NCI-H2107 treated with DMSO at 0.1 percent for 48 hours (cell line): Measurements from ENCODE around the gene FNDC3A.

Source experiments
- DNase-seq: peaks from one replicate; lab custom pipeline; 2025; ENCODE audit not compliant: unreplicated experiment; lab: John Stamatoyannopoulos, UW

The FNDC3A gene

GRCh38 chr13:49213539-49213938 is 237.8 kb downstream of the FNDC3A start:
- DNase-seq, result no peak

- no peak for DNase-seq
These were observed 238.5 kb downstream of the FNDC3A start for GRCh38 chr13:49213997-49214916.

DNA sequence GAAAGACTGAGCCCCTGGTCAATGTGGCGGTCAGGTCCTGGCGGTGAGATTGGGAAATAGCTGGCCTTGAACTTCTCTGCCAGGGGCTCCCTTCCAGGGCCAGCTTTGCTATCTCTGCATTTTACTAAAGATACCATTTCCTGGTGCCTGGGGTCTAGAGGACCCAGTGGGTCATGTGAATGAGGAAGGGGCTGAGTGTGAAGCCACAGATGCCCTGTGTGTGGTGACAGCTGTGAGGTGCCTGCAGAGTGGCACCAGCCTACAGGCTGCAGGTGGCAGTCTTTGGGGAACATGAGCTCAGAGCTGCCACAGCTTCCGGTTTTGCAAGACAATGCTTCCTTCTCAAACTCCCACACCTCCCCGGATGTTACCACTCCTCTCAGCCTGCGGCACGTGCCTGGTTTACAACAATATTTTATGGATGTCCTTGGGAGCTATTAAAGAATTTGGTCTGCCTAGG is 239.2 kb downstream of the FNDC3A start:
- DNase-seq, result peak; percentile 28

DNA sequence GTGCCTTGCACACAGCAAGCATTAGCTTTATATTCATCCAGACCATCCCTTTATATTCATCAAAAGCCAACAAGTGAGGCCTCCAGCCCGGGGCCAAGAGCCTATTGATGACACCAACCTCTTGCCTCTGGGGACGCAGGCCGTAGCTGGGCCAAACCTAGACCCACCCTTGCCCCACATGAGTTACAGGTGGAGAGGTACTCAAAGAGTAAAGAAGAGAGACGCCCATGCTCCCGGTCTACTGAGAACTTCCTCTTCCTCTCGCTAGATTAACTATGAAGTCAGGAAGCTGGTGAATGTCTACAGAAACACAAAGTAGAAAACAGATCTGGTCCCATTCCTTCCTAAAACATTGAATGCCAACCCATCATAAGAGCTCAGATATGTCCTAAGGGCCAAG is 240.6 kb downstream of the FNDC3A start:
- DNase-seq, result no peak

DNA sequence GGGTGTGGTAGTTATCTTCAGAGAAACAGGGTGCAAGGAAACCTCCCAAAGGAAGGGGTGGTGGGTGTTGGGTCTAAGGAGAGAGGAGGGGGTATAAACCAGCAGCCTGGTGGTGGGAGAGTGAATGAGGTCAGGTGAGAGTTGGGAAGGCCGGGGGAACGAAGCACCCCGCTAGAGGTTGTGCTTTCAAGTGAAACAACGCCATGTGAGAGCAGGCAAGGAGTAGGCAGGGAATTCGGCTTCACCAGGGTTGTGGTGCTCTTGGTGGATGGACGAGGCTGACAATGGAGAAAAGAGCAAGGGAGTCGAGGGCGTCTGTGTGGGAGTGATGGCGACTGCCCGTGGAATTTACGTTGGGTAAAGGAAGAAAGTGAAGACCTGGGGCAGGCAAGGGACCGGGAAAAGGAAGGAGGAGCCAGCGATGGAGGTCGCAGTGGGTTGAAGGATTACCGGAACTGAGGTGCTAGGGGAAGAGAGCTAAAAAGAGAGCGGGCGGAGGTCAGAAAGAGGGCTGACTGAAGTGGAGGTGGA is 242.3 kb downstream of the FNDC3A start:
- DNase-seq, result no peak

GRCh38 chr13:49218493-49219051 is 242.9 kb downstream of the FNDC3A start:
- DNase-seq, result no peak

DNA sequence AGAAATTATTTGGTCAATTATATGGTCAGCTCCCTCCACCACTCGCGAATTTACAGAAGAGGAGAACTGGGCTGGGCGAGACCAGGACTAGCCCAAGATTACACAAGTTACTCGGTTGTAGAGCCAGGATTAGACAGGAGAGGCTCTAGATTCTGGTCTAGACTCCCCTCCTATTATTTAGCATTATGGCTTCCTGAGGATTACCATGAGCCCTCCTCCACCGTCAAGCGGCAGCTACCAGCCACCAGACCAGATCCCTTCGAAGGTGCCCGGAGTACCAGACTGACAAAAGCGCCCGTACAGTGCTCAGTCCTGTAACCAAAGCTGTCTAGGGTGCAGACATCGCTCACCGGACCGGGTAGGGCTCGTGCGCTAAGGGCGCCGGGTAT is 243.9 kb downstream of the FNDC3A start:
- DNase-seq, result no peak

- no peak for DNase-seq
These were observed 244.5 kb downstream of the FNDC3A start, which contains the start of gene MLNR for GRCh38 chr13:49220036-49220855. Gene MLNR, plus strand, starts transcription at chr13:49220338. Its CDS starts 0 bp downstream, at chr13:49220338.

DNA sequence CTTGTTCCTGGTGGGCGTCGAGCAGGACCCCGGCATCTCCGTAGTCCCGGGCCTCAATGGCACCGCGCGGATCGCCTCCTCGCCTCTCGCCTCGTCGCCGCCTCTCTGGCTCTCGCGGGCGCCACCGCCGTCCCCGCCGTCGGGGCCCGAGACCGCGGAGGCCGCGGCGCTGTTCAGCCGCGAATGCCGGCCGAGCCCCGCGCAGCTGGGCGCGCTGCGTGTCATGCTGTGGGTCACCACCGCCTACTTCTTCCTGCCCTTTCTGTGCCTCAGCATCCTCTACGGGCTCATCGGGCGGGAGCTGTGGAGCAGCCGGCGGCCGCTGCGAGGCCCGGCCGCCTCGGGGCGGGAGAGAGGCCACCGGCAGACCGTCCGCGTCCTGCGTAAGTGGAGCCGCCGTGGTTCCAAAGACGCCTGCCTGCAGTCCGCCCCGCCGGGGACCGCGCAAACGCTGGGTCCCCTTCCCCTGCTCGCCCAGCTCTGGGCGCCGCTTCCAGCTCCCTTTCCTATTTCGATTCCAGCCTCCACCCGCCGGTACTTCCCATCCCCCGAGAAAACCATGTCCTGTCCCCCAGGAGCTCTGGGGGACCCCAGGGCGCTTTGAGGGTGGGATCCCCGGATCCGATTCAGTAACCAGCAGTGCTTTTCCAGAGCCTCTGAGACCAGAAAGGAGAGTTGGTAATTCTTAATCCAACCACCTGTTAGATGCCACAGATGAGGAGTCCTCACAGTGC is 245.3 kb downstream of the FNDC3A start:
- no peak for DNase-seq

DNA sequence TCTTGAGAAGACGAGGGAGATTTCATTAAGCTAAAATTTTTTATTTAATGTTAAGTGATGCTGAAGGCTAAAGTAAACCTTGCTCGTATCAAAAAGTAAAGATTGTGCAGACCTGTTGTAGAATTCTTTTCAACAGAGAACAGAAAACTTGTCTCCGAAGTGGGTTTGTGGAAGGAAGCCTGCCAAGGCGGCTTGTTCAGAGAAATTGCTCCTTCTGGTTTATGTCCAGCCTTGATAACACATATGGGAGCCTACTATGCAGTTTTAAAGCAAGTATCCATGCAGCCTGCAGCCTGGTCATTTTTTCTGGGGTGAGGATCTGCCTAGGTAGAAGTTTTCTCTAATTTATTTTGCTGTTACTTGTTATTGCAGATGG is 245.9 kb downstream of the FNDC3A start:
- DNase-seq, result no peak

DNA sequence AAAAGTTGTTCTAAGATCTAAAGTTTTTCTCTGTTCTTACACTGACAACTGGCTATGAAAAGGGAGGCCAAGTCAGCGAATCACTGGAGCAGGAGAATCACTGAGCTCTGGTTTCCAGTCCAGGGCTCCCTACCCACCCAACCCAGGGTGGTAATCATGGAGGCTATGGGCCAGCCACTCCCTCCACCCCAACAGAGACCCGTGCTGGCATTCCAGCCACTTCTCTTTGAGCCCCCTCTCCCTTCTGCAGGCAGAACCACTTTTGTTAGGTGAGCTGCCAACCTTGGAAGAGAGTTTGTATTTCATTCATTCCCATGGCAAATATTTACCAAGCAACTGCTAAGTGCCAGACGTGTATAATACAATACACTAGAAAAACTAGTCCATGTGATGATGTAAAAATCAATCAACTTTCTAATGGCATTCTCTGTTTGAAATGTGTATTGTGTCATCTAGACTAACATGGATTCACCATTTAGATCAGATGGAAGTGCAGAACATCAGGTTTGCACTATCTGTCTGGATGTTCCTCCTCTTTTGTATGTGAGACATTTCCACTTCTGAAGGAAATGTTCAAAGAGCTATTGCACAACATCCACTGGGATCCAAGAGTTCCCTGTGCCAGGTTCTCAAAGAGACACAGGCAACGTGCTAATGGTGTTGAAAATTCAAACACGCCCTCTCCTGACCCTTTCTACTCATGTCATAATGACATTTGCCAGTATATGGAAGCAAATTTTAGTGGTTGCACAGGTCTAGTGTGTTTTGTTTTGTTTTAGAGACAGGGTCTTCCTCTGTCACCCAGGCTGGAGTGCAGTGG is 249.7 kb downstream of the FNDC3A start:
- no peak for DNase-seq

GRCh38 chr13:49226613-49227012 is 250.9 kb downstream of the FNDC3A start:
- peak; percentile 55 for DNase-seq

DNA sequence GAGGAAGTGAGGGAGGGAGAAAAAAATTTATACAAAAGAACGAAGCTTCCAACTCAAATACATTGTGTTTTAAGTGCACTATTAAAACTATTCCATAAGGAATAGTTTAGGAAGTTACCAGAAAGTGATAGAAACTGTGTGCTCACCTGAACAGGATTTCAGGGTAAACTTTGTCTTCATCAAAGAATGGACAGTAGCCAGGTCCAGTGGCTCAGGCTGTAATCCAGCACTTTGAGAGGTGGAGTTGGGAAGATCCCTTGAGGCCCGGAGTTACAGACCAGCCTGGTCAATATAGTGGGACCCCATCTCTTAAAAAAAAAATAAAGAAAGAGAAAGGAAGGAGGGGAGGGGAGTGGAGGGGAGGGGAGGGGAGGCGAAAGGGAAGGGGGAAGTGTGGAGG is 259.0 kb downstream of the FNDC3A start:
- no peak for DNase-seq

DNA sequence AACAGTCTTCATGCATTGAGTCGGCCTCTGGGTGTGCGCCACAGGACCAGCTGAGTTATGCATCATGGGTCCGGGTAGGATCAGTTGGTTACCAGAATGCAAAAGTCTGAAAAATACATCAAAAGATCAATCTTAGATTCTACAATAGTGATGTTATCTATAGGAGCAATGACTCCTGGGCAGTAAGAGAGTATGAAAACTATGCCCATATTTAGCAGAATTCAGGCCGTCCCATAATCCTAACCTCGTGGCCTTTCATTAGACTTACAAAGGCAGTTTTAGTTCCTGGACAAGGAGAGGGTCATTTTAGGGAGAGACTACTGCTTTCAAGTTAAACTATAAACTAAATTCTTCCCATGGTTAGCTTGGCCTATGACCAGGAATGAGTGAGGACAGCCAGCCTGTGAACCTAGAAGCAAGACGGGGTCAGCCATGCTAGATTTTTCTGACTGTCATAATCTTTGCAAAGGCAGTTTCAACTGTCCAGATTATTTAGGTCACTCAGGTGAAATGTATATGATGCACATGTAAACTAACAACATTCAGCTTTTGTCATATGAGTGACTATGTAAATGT is 260.2 kb downstream of the FNDC3A start:
- DNase-seq, result no peak

DNA sequence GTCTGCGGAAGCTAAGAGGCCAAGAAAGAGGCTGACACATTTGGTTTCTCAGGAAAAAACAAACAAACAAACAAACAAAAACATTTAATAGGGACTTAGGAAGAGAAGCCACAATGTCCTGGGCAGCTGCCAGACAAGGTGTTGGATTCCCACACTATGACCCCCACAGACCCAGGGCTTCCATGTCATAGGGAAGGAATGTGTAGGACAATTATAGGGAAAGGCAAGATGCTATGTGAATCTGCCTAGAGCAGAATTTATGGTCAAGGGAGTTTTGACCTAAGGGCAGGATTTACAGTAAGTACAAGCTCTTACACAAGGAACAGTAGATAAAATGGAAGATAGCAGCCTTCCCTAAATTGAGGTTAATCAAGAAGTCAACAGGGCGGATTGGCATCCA is 262.9 kb downstream of the FNDC3A start:
- DNase-seq, result no peak

DNA sequence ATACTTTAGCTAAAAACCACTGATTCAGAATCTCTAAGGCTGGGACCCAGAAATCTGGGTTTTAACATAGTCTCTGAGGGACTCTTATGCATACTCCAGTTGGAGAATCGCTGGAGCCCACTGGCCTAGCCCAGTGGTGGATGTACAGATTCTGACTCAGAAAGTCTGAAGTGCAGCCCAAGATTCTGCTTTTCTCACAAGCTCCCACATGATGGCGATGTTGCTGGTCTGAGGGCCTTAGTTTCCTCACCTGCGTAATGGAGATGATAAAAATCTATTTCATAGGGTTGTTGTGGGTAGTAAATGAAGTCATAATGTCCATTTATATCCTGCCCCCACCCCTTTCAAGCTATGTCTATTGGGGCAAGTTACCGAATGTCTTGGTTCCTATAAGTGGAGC is 264.3 kb downstream of the FNDC3A start:
- DNase-seq, result no peak

GRCh38 chr13:49241296-49241695 is 265.6 kb downstream of the FNDC3A start:
- no peak for DNase-seq

DNA sequence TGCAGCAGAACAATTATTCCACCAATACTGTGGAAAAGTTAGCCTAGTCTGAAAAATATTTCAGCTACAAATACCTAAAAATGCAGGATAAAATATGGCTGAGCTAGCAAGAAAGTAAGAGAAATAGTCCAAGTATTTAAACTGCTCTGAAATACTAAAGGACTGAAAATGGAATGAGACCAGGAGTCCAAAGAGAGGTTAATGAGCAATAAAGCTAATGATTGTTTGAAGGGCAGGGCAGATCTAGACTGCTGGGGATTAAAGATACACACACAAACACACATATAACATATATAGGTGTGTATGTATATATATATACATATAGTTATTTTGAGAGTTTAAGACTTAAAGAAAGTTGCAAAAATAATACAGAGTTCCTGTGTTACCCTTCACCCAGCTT is 269.4 kb downstream of the FNDC3A start:
- DNase-seq, result no peak

GRCh38 chr13:49246850-49247642 is 271.3 kb downstream of the FNDC3A start:
- no peak for DNase-seq
